Mesothelial cell of epicardium (in vitro differentiated cells): ENCODE results near the gene STMND1. TPM values are rescaled to one million over a fixed set of nuclear protein-coding genes. Genes with fewer than 3 reads are reported as not detected.

Experiments
- DNase-seq, 2 experiments: peaks; one replicate each; pipeline ENCODE4 v3.0.0; 2021; ENCODE audit warnings: low spot score in 2 of 2; ENCODE audit not compliant: unreplicated experiment in 2 of 2
- H3K27ac Mint-ChIP-seq: 2 replicates; pipeline ENCODE4 v1.8.0; 2021; ENCODE audit warnings: mixed read lengths
- H3K27me3 Mint-ChIP-seq: 2 replicates; pipeline ENCODE4 v1.8.0; 2021; ENCODE audit warnings: low read depth, mixed read lengths
- H3K36me3 Mint-ChIP-seq: 2 replicates; pipeline ENCODE4 v1.8.0; 2021; ENCODE audit warnings: mixed read lengths
- H3K4me1 Mint-ChIP-seq: 2 replicates; pipeline ENCODE4 v1.8.0; 2021; ENCODE audit warnings: mixed read lengths
- H3K4me3 Mint-ChIP-seq: 2 replicates; pipeline ENCODE4 v1.8.0; 2021; ENCODE audit warnings: mild to moderate bottlenecking, moderate library complexity, mixed read lengths
- H3K9me3 Mint-ChIP-seq: 2 replicates; pipeline ENCODE4 v1.8.0; 2021; ENCODE audit warnings: mixed read lengths
- total RNA-seq: library from RNA; stranded (reverse); gene quantifications from 3 replicates; pipeline ENCODE4 v1.2.1, GENCODE V29; 2021
- TF ChIP-seq, protein P1 (sequence below): fragments of 200-600 bp; sonication (generic); IDR thresholded peaks from one replicate; pipeline ENCODE4 v1.5.0; 2021; ENCODE audit warnings: antibody characterized with exemption; ENCODE audit not compliant: unreplicated experiment

STMND1 gene
- total RNA-seq, 1 donor from 2014 or later, result 0.38 TPM

DNA sequence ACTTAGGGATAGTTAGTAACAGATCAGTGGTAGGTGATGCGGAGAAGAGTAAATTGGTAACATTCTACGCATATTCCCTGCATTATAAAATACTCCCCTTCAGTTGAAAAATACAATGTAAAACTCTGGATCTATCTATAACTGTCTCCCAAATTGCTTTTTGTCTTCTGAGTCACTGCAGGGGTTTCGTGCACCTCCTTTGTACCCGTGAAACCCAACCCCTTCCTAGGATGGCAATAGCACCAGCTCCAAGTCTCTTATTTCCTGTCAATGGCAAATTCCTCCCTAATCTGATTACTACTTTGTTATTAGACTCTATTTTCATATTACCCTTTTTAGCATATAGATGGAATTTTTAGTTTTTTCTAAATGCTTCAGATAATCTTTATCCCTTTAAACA, 20.6 kb upstream of the STMND1 start:
- DNase-seq, result no peak
- no peak overlapping the region for H3K4me3 Mint-ChIP-seq
- no peak overlapping the region for H3K27ac Mint-ChIP-seq
- TF ChIP-seq, protein P1, sequence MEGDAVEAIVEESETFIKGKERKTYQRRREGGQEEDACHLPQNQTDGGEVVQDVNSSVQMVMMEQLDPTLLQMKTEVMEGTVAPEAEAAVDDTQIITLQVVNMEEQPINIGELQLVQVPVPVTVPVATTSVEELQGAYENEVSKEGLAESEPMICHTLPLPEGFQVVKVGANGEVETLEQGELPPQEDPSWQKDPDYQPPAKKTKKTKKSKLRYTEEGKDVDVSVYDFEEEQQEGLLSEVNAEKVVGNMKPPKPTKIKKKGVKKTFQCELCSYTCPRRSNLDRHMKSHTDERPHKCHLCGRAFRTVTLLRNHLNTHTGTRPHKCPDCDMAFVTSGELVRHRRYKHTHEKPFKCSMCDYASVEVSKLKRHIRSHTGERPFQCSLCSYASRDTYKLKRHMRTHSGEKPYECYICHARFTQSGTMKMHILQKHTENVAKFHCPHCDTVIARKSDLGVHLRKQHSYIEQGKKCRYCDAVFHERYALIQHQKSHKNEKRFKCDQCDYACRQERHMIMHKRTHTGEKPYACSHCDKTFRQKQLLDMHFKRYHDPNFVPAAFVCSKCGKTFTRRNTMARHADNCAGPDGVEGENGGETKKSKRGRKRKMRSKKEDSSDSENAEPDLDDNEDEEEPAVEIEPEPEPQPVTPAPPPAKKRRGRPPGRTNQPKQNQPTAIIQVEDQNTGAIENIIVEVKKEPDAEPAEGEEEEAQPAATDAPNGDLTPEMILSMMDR, result no peak
- no peaks in the 10 kb centered on the region for H3K4me1 Mint-ChIP-seq
- H3K27me3 Mint-ChIP-seq, result peaks cover 12% of the 10 kb centered on the region
- peaks cover 17% of the 10 kb centered on the region for H3K9me3 Mint-ChIP-seq
- H3K36me3 Mint-ChIP-seq, result no peaks in the 10 kb centered on the region

DNA sequence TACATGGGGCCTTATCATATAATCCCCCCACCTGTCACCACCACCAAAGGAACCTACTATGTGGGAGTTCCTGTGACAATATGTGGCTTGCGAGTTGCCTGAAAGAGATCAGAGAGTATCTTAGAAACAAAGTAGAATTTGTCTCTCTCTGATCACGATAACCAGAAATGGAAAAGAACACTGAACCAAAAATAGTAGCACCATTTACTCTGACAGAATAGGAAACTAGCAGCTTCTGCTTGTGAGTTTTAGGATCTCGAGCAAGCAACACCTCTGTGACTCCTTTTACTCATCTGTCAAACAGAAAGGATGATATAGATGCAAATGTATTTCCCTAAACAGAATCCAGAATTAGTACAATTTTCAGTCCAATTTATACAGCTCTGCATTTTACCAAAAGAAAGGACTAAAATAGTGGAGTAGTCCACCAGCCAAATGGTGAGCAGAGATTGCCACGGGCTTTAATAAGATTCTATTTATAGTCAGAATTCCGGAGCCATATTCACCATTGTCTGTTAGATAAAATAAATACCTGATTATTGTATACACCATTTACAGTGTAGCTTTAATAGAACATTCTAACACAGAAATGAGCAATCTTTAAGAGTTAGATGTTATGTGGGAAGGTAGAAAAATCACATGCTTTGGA, 19.9 kb upstream of the STMND1 start:
- no peak overlapping the region for H3K4me3 Mint-ChIP-seq
- TF ChIP-seq, protein P1, result no peak
- H3K27ac Mint-ChIP-seq, result no peak overlapping the region
- no peaks in the 10 kb centered on the region for H3K4me1 Mint-ChIP-seq
- DNase-seq, result no peak
- peaks cover 14% of the 10 kb centered on the region for H3K27me3 Mint-ChIP-seq
- no peaks in the 10 kb centered on the region for H3K36me3 Mint-ChIP-seq
- peaks cover 11% of the 10 kb centered on the region for H3K9me3 Mint-ChIP-seq

DNA sequence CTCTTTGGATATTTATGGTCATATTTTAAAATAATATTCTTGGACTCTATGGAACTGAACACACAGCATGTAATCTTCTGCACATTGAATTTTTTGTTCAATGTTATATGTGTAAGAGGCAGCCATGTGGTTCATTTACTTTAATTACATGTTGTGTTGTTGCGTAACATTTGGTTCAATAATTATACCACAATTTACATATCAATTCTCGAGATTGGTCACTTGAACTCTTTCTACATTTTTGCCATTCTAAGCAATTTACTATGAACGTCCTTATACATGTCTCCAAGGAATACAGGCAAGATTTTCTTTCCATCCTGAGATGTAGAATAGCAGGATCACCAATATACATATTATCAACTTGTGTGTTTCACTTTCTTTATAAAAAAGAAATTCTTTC, 18.5 kb upstream of the STMND1 start:
- Mint-ChIP-seq H3K4me3 (no peak overlapping the region), H3K36me3 (no peaks in the 10 kb centered on the region), H3K27ac (no peak overlapping the region), H3K27me3 (peaks cover 11% of the 10 kb centered on the region), H3K4me1 (no peaks in the 10 kb centered on the region), H3K9me3 (peaks cover 5% of the 10 kb centered on the region)
- no peak for DNase-seq
- TF ChIP-seq, protein P1, result no peak

DNA sequence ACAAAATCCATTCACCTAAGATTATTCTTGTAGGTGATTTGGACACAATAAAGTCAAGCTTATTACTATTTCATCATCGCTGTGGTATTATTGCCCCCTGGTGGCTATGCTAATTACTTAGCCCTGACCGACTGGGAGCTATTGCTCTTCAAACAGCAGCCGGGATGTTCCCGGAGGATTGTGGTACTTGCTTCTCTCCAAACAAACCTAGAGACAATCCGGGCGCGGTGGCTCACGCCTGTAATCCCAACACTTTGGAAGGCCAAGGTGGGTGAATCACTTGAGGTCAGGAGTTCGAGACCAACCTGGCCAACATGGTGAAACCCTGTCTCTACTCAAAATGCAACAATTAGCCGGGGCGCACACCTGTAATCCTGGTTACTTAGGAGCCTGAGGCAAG, 15.4 kb upstream of the STMND1 start:
- Mint-ChIP-seq H3K4me1 (no peaks in the 10 kb centered on the region), H3K36me3 (peaks cover 2% of the 10 kb centered on the region), H3K9me3 (peaks cover 17% of the 10 kb centered on the region), H3K27me3 (peaks cover 3% of the 10 kb centered on the region), H3K4me3 (no peak overlapping the region), H3K27ac (no peak overlapping the region)
- TF ChIP-seq, protein P1, result peak; percentile 69
- peak; percentile 34 to 51 for DNase-seq

DNA sequence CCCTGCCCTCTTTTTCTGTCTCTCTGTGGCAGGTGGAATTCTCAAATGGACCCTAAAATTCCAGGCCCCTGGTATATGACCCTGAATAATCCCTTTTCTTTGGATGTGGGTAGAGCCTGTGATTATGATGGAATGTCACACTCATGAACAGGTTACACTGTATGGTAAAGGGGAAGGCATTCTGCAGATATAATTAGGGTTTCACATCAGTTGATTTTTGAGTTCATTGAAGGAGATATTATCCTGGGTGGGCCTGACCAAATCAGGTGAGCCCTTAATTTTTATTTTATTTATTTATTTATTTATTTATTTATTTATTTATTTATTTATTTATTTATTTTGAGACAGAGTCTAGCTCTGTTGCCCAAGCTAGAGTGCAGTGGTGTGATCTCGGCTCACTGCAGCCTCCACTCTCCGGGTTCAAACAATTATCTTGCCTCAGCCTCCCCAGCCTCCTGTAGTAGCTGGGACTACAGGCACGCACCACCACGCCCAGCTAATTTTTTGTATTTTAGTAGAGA, 13.7 kb upstream of the STMND1 start:
- Mint-ChIP-seq H3K27ac (no peak overlapping the region), H3K36me3 (peaks cover 2% of the 10 kb centered on the region), H3K4me1 (no peaks in the 10 kb centered on the region), H3K9me3 (peaks cover 17% of the 10 kb centered on the region), H3K27me3 (peaks cover 2% of the 10 kb centered on the region), H3K4me3 (no peak overlapping the region)
- TF ChIP-seq, protein P1, result no peak
- no peak for DNase-seq
